GM23338 (cell line): ENCODE data around the gene PDGFC.

ENCODE experiments used
- ETS1 ChIP-seq: IDR thresholded peaks from 2 replicates; pipeline ENCODE4 v1.6.1; 2016; ENCODE audit warnings: antibody characterized with exemption
- EZH2 ChIP-seq: fragments of 200-600 bp; sonication (generic); IDR thresholded peaks from one replicate; pipeline ENCODE4 v1.8.0; 2017; ENCODE audit warnings: antibody characterized with exemption, mild to moderate bottlenecking, low read depth; ENCODE audit not compliant: unreplicated experiment
- POLR2AphosphoS5 ChIP-seq: IDR thresholded peaks from 2 replicates; pipeline ENCODE4 v1.6.1; 2016; ENCODE audit warnings: antibody characterized with exemption, low read depth
- TF ChIP-seq, protein P1 (sequence below), 2 experiments: fragments of 200-600 bp in 1 of 2; sonication (generic) in 1 of 2; conservative IDR thresholded peaks; 2 replicates each; pipeline versions ENCODE4 v1.5.1 to v1.6.1; 2016 to 2017; ENCODE audit warnings: antibody characterized with exemption in 2 of 2, low read depth in 2 of 2, mild to moderate bottlenecking in 2 of 2, moderate library complexity in 1 of 2

GRCh38 chr4:156756118-156756517 lies 215.5 kb downstream of the PDGFC start:
- TF ChIP-seq ETS1: no peak
- no peak for TF ChIP-seq EZH2
- TF ChIP-seq, protein P1, sequence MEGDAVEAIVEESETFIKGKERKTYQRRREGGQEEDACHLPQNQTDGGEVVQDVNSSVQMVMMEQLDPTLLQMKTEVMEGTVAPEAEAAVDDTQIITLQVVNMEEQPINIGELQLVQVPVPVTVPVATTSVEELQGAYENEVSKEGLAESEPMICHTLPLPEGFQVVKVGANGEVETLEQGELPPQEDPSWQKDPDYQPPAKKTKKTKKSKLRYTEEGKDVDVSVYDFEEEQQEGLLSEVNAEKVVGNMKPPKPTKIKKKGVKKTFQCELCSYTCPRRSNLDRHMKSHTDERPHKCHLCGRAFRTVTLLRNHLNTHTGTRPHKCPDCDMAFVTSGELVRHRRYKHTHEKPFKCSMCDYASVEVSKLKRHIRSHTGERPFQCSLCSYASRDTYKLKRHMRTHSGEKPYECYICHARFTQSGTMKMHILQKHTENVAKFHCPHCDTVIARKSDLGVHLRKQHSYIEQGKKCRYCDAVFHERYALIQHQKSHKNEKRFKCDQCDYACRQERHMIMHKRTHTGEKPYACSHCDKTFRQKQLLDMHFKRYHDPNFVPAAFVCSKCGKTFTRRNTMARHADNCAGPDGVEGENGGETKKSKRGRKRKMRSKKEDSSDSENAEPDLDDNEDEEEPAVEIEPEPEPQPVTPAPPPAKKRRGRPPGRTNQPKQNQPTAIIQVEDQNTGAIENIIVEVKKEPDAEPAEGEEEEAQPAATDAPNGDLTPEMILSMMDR (conservative IDR thresholded peaks at IDR 0.05; ENCODE audit: low read depth in 2 of 2): no peak
- no peak for TF ChIP-seq POLR2AphosphoS5
